ENCODE measurements around the gene SH2D2A. TPM values are rescaled to one million over a fixed set of nuclear protein-coding genes. Genes with fewer than 3 reads are reported as not detected.

Gene SH2D2A
- total and polyA plus RNA-seq, 9 of the 15 experiments (the other 6 are each of a cell fraction or from before 2014, with no cell fraction given) = 0.89 to 33.6 (median 6.9) TPM

DNA sequence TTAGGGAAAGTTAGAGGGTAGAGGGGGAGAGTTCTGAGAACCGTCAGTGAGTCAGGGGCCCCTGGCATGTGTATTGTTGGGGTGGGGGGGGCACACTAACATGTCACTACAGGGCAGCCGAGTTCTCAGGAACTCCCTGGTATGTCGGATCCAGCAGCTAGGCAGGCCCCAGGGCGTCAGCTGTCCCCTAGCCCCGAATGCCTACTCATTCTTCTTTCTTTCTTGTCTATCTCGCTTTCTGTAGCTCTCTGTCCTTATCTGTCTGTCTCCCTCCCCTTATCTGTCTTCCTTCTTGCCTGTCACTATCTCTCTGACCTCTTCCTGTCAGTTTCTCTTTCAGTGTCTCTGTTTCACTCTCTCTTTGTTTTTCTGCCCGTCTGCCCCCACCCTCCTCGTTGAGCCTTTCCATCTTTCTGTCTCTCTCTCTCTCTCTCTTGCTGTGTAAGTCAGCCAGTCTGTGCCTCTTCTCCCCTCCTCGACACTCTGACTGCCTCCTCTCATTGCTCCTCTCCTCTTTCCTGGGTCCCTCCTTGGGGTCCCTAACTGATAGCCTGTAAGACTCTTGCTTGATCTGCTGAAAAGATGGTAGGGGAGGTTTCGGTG, 46.5 kb upstream of the SH2D2A start (continued):
- TF ChIP-seq NFE2L1 (tag; IDR thresholded peaks at IDR 0.05; ENCODE audit: borderline replicate concordance, low read depth) (no peak), POLR2B (IDR thresholded peaks at IDR 0.05; ENCODE audit: low read depth, partially characterized antibody) (no peak), SMARCB1 (IDR thresholded peaks at IDR 0.05; ENCODE audit: insufficient read length, low read depth) (no peak), HDAC2 (IDR thresholded peaks at IDR 0.05) (peak; percentile 98), MLLT1 (IDR thresholded peaks at IDR 0.05) (peak; percentile 61 to 89; a peak in 3 of 4 replicates), TOE1 (IDR thresholded peaks at IDR 0.05; ENCODE audit: borderline replicate concordance) (peak; percentile 64; the same call in 1 of the 2 replicates), TOE1 (CRISPR knock-in tag; IDR thresholded peaks at IDR 0.05; ENCODE audit: borderline replicate concordance, low read depth) (no peak), ZHX1 (conservative IDR thresholded peaks at IDR 0.05; ENCODE audit: low read length) (no peak), ARHGAP35 (IDR thresholded peaks at IDR 0.05; ENCODE audit: partially characterized antibody) (peak; percentile 47), POLR2H (tag; IDR thresholded peaks at IDR 0.05; ENCODE audit: low read depth) (no peak), RBM34 (IDR thresholded peaks at IDR 0.05; ENCODE audit: borderline replicate concordance, insufficient read depth, low read length) (no peak), TCF7 (IDR thresholded peaks at IDR 0.05; ENCODE audit: borderline replicate concordance) (0 out of 2 replicates have a peak, but pooled peaks have one; percentile 38), JUND (IDR thresholded peaks at IDR 0.05; ENCODE audit: borderline replicate concordance, low read depth, low read length) (peak; percentile 78), JUND (tag; IDR thresholded peaks at IDR 0.05; ENCODE audit: borderline replicate concordance, low read depth, low read length) (peak; percentile 73; the same call in 2 of the 3 replicates), HDAC8 (tag; IDR thresholded peaks at IDR 0.05) (no peak), SMAD1 (IDR thresholded peaks at IDR 0.05; ENCODE audit: low read depth, low read length, partially characterized antibody) (no peak), TAF15 (IDR thresholded peaks at IDR 0.05; ENCODE audit: low read depth, low read length) (no peak), SPI1 (IDR thresholded peaks at IDR 0.05; ENCODE audit: borderline replicate concordance, low read depth, low read length) (no peak), ZFX (CRISPR knock-in tag; IDR thresholded peaks at IDR 0.05) (no peak), RBM39 (optimal IDR thresholded peaks at IDR 0.05; ENCODE audit: low read depth, low read length) (no peak)
- TF ChIP-seq, protein P1, sequence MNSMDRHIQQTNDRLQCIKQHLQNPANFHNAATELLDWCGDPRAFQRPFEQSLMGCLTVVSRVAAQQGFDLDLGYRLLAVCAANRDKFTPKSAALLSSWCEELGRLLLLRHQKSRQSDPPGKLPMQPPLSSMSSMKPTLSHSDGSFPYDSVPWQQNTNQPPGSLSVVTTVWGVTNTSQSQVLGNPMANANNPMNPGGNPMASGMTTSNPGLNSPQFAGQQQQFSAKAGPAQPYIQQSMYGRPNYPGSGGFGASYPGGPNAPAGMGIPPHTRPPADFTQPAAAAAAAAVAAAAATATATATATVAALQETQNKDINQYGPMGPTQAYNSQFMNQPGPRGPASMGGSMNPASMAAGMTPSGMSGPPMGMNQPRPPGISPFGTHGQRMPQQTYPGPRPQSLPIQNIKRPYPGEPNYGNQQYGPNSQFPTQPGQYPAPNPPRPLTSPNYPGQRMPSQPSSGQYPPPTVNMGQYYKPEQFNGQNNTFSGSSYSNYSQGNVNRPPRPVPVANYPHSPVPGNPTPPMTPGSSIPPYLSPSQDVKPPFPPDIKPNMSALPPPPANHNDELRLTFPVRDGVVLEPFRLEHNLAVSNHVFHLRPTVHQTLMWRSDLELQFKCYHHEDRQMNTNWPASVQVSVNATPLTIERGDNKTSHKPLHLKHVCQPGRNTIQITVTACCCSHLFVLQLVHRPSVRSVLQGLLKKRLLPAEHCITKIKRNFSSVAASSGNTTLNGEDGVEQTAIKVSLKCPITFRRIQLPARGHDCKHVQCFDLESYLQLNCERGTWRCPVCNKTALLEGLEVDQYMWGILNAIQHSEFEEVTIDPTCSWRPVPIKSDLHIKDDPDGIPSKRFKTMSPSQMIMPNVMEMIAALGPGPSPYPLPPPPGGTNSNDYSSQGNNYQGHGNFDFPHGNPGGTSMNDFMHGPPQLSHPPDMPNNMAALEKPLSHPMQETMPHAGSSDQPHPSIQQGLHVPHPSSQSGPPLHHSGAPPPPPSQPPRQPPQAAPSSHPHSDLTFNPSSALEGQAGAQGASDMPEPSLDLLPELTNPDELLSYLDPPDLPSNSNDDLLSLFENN (IDR thresholded peaks at IDR 0.05; ENCODE audit: low read depth in 2 of 2, low read length in 2 of 2) = no peak

Measured in K562 (cell line).